Mammary epithelial cell (primary cell): ENCODE measurements around the gene C6orf15.

Experiments used
- CTCF ChIP-seq, 2 donors: IDR thresholded peaks in 1 of 2; conservative IDR thresholded peaks in 1 of 2; 2 replicates each; pipeline ENCODE4 v1.5.1; 2011 to 2012; ENCODE audit warnings: inconsistent platforms in 2 of 2, low read length in 2 of 2, mild to moderate bottlenecking in 2 of 2, control low read depth in 1 of 2, low read depth in 1 of 2; ENCODE audit not compliant: insufficient read depth in 1 of 2; ENCODE audit errors: extremely low read depth in 1 of 2
- EZH2 ChIP-seq: IDR thresholded peaks from 2 replicates; pipeline ENCODE4 v1.6.1; 2012; ENCODE audit warnings: low read length, inconsistent platforms, borderline replicate concordance

DNA sequence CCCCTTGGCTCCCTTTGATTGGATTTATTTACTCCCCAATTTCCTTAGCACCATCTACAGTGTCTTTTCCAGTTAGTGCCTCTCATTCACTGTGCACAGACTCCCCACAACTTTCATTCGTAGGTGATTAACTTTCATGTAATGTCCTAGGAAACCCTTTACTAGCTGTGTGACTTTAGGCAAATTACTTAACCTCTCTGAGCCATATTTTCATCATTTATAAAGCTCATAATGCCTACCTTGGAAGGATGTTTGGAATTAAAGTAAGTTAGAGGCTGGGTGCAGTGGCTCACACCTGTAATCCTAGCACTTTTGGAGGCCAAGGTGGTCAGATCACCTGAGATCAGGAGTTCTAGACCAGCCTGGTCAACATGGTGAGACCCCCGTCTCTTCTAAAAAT, 20.1 kb downstream of the C6orf15 start:
- TF ChIP-seq CTCF (conservative IDR thresholded peaks at IDR 0.05 in 1 of 2, IDR thresholded peaks at IDR 0.05 in 1 of 2; ENCODE audit: extremely low read depth in 1 of 2, insufficient read depth in 1 of 2, low read depth in 1 of 2, low read length in 2 of 2) (no peak), EZH2 (no peak)
